Colonic mucosa (tissue), 4 donors: Measurements from ENCODE around the gene LY9. TPM values are rescaled to one million over a fixed set of nuclear protein-coding genes. Genes with fewer than 3 reads are reported as not detected.

Experiments
- DNase-seq: peaks from one replicate; pipeline ENCODE4 v3.0.0-alpha.2; 2020
- H3K27ac ChIP-seq: fragments of 200-600 bp; one replicate; pipeline ENCODE4 v1.8.0; 2021
- H3K27me3 ChIP-seq: fragments of 200-600 bp; one replicate; pipeline ENCODE4 v1.8.0; 2021
- H3K36me3 ChIP-seq: fragments of 200-600 bp; one replicate; pipeline ENCODE4 v1.8.0; 2021
- H3K4me1 ChIP-seq: fragments of 200-600 bp; one replicate; pipeline ENCODE4 v1.8.0; 2021; ENCODE audit warnings: mild to moderate bottlenecking
- H3K4me3 ChIP-seq: fragments of 200-600 bp; one replicate; pipeline ENCODE4 v1.8.0; 2021
- H3K9ac ChIP-seq, 2 donors: one replicate each; pipeline ENCODE4 v1.7.0; 2013; ENCODE audit warnings: control low read depth in 2 of 2, low read depth in 2 of 2, low read length in 2 of 2
- H3K9me3 ChIP-seq: fragments of 200-600 bp; one replicate; pipeline ENCODE4 v1.8.0; 2021
- intact Hi-C: fragments of 100-400 bp; cut with DNase I; formaldehyde crosslinking; loops from one replicate; pipeline ENCODE4 v1.14.1; 2022
- total RNA-seq, 2 donors: library from RNA; stranded (reverse); fragmentation: NEBNext Ultra II Directional in 1 of 2; extraction: Animal tissue kit (Norgen Biotek cat#: 25700) in 1 of 2; gene quantifications; one replicate each; pipeline ENCODE4 v1.2.1, GENCODE V29; 2021
- TF ChIP-seq, protein P1 (sequence below): fragments of 200-600 bp; IDR thresholded peaks from one replicate; pipeline ENCODE4 v1.8.0; 2022; ENCODE audit warnings: antibody characterized with exemption, mild to moderate bottlenecking
- donor health status: healthy.
- donor health status: DM: no; HTN: no; CAD: no.
- donor health status: DM: no; HTN: no; CAD: no.

LY9 gene
- 1 to 10 TPM; 1.2 to 2.7 TPM for total RNA-seq

DNA sequence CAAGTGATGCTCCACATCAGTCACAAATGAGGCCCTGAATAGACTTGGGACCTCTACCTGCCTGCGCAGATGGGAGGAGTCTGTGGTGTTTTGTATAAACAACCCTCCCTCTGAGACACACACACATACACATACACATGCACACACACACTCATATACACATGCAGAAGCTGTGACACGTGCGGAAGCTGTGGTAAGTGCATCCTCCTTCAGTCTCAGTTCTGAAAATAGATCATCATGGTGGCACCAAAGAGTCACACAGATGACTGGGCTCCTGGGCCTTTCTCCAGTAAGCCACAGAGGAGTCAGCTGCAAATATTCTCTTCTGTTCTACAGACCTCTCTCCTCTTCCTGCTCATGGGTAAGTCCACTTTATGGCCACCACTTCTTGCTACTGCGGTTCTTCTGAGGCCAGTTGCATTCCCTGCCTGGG is at the start of gene LY9:
Gene LY9 (plus strand): TSS at position 224 of the 433 bp plus-strand sequence. CDS start 14 bp downstream, at position 238.
- H3K27ac ChIP-seq: no peak within 1 kb of the TSS
- peak within 1 kb of the TSS; percentile 30 to 48 for H3K9ac ChIP-seq
- TF ChIP-seq, protein P1, sequence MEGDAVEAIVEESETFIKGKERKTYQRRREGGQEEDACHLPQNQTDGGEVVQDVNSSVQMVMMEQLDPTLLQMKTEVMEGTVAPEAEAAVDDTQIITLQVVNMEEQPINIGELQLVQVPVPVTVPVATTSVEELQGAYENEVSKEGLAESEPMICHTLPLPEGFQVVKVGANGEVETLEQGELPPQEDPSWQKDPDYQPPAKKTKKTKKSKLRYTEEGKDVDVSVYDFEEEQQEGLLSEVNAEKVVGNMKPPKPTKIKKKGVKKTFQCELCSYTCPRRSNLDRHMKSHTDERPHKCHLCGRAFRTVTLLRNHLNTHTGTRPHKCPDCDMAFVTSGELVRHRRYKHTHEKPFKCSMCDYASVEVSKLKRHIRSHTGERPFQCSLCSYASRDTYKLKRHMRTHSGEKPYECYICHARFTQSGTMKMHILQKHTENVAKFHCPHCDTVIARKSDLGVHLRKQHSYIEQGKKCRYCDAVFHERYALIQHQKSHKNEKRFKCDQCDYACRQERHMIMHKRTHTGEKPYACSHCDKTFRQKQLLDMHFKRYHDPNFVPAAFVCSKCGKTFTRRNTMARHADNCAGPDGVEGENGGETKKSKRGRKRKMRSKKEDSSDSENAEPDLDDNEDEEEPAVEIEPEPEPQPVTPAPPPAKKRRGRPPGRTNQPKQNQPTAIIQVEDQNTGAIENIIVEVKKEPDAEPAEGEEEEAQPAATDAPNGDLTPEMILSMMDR: no peak
- H3K4me1 ChIP-seq: no peaks in the 10 kb centered on the region
- intact Hi-C loops: no loop called here
- no peaks in the 10 kb centered on the region for H3K27me3 ChIP-seq
- no peak within 1 kb of the TSS for H3K4me3 ChIP-seq
- no peaks in the 10 kb centered on the region for H3K36me3 ChIP-seq
- H3K9me3 ChIP-seq: no peaks in the 10 kb centered on the region
- peak; percentile 36 for DNase-seq

DNA sequence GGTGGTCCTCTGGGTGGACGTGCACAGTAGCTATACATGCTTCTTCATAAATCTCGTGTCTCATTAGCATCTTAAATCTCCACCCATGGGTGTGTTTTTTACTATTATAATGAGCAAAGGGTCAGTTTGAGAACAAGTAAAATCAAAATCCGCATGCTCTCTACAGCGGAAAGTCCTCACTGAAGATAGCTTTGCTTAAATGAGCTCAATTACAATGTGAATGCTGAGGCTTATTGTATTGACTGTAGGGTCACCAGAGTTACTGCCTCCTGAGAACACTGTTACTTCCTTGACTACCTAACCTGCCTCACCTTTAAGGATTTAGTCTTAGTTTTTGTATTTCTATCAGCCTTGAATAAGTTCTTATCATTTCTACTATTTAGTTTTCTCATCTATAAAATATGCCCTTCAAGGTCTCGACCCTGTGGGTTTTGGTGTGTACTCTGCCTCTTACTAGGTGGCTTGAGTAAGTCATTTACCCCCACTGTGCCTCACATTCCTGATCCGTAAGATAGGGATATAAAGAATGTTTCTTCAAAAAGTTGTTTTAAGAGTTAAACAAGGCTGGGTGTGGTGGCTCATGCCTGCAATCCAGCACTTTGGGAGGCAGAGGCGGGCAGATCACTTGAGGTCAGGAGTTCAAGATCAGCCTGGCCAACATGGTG is 49.0 kb upstream of the LY9 start:
- no peak for DNase-seq

GRCh38 chr1:160747717-160748116 is 48.3 kb upstream of the LY9 start:
- Histone ChIP-seq H3K9ac (no peak overlapping the region), H3K4me1 (no peaks in the 10 kb centered on the region), H3K27ac (no peak overlapping the region), H3K36me3 (no peaks in the 10 kb centered on the region), H3K27me3 (no peaks in the 10 kb centered on the region), H3K4me3 (no peak overlapping the region), H3K9me3 (no peaks in the 10 kb centered on the region)
- DNase-seq: no peak
- TF ChIP-seq, protein P1: no peak
- intact Hi-C loops: no loop called here

More for the DNA sequence above, 49.0 kb upstream of the LY9 start:
- Histone ChIP-seq H3K4me1 (no peaks in the 10 kb centered on the region), H3K36me3 (no peaks in the 10 kb centered on the region), H3K27ac (no peak overlapping the region), H3K9ac (no peak overlapping the region), H3K9me3 (no peaks in the 10 kb centered on the region), H3K4me3 (no peak overlapping the region), H3K27me3 (no peaks in the 10 kb centered on the region)
- TF ChIP-seq, protein P1: no peak
- intact Hi-C loops: no loop called here

- no peak for DNase-seq
- intact Hi-C loops: no loop called here
These were observed 47.6 kb upstream of the LY9 start for GRCh38 chr1:160748181-160748877.

GRCh38 chr1:160748878-160749269 is 47.1 kb upstream of the LY9 start:
- intact Hi-C loops: no loop called here
- Histone ChIP-seq H3K4me1 (no peaks in the 10 kb centered on the region), H3K9ac (no peak overlapping the region), H3K4me3 (no peak overlapping the region), H3K27me3 (no peaks in the 10 kb centered on the region), H3K27ac (no peak overlapping the region), H3K36me3 (no peaks in the 10 kb centered on the region), H3K9me3 (no peaks in the 10 kb centered on the region)
- TF ChIP-seq, protein P1: no peak
- no peak for DNase-seq

More at GRCh38 chr1:160748181-160748877, 47.6 kb upstream of the LY9 start:
- no peaks in the 10 kb centered on the region for H3K27me3 ChIP-seq
- H3K4me3 ChIP-seq: no peak overlapping the region
- TF ChIP-seq, protein P1: no peak
- no peaks in the 10 kb centered on the region for H3K9me3 ChIP-seq
- no peaks in the 10 kb centered on the region for H3K4me1 ChIP-seq
- no peak overlapping the region for H3K27ac ChIP-seq
- H3K9ac ChIP-seq: no peak overlapping the region
- no peaks in the 10 kb centered on the region for H3K36me3 ChIP-seq
